Fibroblast of lung (primary cell): ENCODE measurements around the gene VASN. TPM values are rescaled to one million over a fixed set of nuclear protein-coding genes. Genes with fewer than 3 reads are reported as not detected.
A peak's percentile ranks its signal among the peaks of the same experiment; 100 is the strongest.
"Not testable (repeated sequence)": the region's sequence is repeated elsewhere in the genome, so short reads cannot be mapped to it uniquely, and the experiment has no call there.

ENCODE experiments used
- DNase-seq, 2 donors: peaks; one replicate each; pipeline versions ENCODE4 v3.0.0 to v3.0.0-alpha.2; 2010; ENCODE audit warnings: low read depth in 2 of 2
- H2AFZ ChIP-seq: 2 replicates; pipeline ENCODE4 v1.5.1; 2012; ENCODE audit warnings: low read length, control low read depth, inconsistent platforms
- H3K27ac ChIP-seq: 2 replicates; pipeline ENCODE4 v1.5.1; 2011; ENCODE audit warnings: low read length, control low read depth; ENCODE audit not compliant: insufficient read depth
- H3K27me3 ChIP-seq: 2 replicates; pipeline ENCODE4 v1.5.1; 2011; ENCODE audit warnings: mild to moderate bottlenecking, low read length; ENCODE audit not compliant: control insufficient read depth, insufficient read depth
- H3K36me3 ChIP-seq: 2 replicates; pipeline ENCODE4 v1.5.1; 2011; ENCODE audit warnings: low read length; ENCODE audit not compliant: control insufficient read depth, insufficient read depth
- H3K4me1 ChIP-seq: 2 replicates; pipeline ENCODE4 v1.5.1; 2011; ENCODE audit warnings: low read length; ENCODE audit not compliant: control insufficient read depth, insufficient read depth; ENCODE audit errors: extremely low read depth
- H3K4me2 ChIP-seq: 2 replicates; pipeline ENCODE4 v1.5.1; 2011; ENCODE audit warnings: low read length, control low read depth; ENCODE audit not compliant: insufficient read depth; ENCODE audit errors: extremely low read depth
- H3K4me3 ChIP-seq, 4 experiments: fragments of 200-600 bp in 1 of 4; sonication (generic) in 1 of 4; replicated peaks in 1 of 4; 2 replicates each; pipeline ENCODE4 v1.5.1; 2011 to 2016; ENCODE audit warnings: low read length in 4 of 4, low read depth in 3 of 4, mild to moderate bottlenecking in 3 of 4, control low read depth in 2 of 4, inconsistent platforms in 1 of 4, mixed read lengths in 1 of 4; ENCODE audit not compliant: insufficient read depth in 1 of 4; ENCODE audit errors: control extremely low read depth in 1 of 4
- H3K79me2 ChIP-seq: 2 replicates; pipeline ENCODE4 v1.5.1; 2012; ENCODE audit warnings: mild to moderate bottlenecking, low read length, inconsistent platforms; ENCODE audit not compliant: control insufficient read depth, insufficient read depth
- H3K9ac ChIP-seq: 2 replicates; pipeline ENCODE4 v1.5.1; 2011; ENCODE audit warnings: mild to moderate bottlenecking, low read length, control low read depth; ENCODE audit not compliant: insufficient read depth
- H3K9me3 ChIP-seq: 2 replicates; pipeline ENCODE4 v1.5.1; 2012; ENCODE audit warnings: low read depth, low read length; ENCODE audit not compliant: control insufficient read depth, insufficient read depth
- H4K20me1 ChIP-seq: 2 replicates; pipeline ENCODE4 v1.5.1; 2011; ENCODE audit warnings: low read length; ENCODE audit not compliant: control insufficient read depth, insufficient read depth; ENCODE audit errors: extremely low read depth
- CTCF ChIP-seq, 2 donors: IDR thresholded peaks in 1 of 2; conservative IDR thresholded peaks in 1 of 2; 1 replicate in 1 of 2; 2 replicates in 1 of 2; pipeline ENCODE4 v1.5.1; 2011 to 2012; ENCODE audit warnings: low read length in 2 of 2, control low read depth in 1 of 2, inconsistent platforms in 1 of 2, low read depth in 1 of 2, mild to moderate bottlenecking in 1 of 2
- EZH2 ChIP-seq: IDR thresholded peaks from 2 replicates; pipeline ENCODE4 v1.5.1; 2012; ENCODE audit warnings: low read length, control low read depth, mild to moderate bottlenecking; ENCODE audit errors: missing control alignments
- polyA plus RNA-seq, 2 donors: library from polyadenylated mRNA; depleted of rRNA in 1 of 2; stranded (reverse) in 1 of 2; unstranded in 1 of 2; fragments of >200 nt; gene quantifications; 2 replicates each; pipeline ENCODE4 v1.2.1, GENCODE V29; 2011 to 2012; ENCODE audit warnings: missing spikeins in 1 of 2
- total RNA-seq: library from RNA; depleted of rRNA; stranded (reverse); fragments of >200 nt; gene quantifications from 2 replicates; pipeline ENCODE4 v1.2.1, GENCODE V29; 2014

Gene VASN
- total and polyA plus RNA-seq, 2 donors (not counting 1 experiment from before 2014, with no cell fraction given): 61.9 to 79.4 TPM

- Histone ChIP-seq H4K20me1 (no peaks in the 10 kb centered on the region), H3K79me2 (peaks cover 26% of the 10 kb centered on the region), H3K9me3 (no peaks in the 10 kb centered on the region), H3K4me1 (peaks cover 8% of the 10 kb centered on the region), H3K4me3 (no peak overlapping the region), H3K27ac (no peak overlapping the region), H2AFZ (no peak overlapping the region), H3K27me3 (no peaks in the 10 kb centered on the region), H3K9ac (no peak overlapping the region), H3K4me2 (no peak overlapping the region), H3K36me3 (peaks cover 25% of the 10 kb centered on the region)
- DNase-seq: no peak
- TF ChIP-seq EZH2 (no peak), CTCF (conservative IDR thresholded peaks at IDR 0.05 in 1 of 2, IDR thresholded peaks at IDR 0.05 in 1 of 2; ENCODE audit: low read depth in 1 of 2, low read length in 2 of 2) (no peak)
These were observed 30.4 kb upstream of the VASN start for GRCh38 chr16:4341250-4341649.

DNA sequence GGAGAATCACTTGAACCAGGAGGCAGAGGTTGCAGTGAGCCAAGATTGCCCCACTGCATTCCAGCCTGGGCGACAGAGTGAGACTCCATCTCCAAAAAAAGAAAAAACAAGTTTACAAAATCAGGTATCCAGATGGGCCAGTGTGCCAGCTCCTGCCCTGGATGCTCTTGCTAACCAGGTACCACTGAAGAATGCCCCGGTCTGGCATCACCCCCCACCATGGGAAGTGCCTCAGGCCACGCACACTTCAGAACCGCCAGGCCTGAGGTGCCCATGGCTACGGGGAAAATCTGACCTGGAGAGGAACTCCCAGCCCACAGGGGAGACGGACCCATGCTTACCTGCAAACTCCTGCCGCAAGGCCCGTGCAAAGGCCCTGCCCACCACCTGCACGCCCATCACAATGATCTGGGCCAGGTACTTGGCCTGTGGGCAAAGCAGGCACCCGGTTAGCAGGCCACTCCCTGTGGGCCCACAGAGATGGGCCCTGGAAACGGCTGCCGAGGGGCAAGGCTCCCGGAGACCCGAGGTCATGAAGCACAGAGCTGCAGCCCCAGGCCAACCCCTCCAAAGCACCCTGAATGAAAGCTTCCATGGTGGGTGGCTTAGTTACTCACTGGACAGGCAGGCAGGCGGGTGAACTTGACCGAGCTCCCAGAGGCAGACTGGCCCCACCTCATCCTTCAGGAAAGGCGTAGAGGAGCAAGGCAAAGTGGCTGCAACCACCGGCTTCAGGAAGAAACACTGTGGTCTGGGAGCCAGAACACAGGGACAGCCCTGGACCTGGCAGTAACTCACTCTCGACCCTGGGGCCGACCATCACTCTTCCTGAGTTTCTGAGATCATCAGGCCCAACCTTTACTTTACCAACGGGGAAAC, 28.5 kb upstream of the VASN start:
- DNase-seq: no peak
- H3K4me1 ChIP-seq: peaks cover 8% of the 10 kb centered on the region
- TF ChIP-seq CTCF (conservative IDR thresholded peaks at IDR 0.05 in 1 of 2, IDR thresholded peaks at IDR 0.05 in 1 of 2; ENCODE audit: low read depth in 1 of 2, low read length in 2 of 2) (no peak), EZH2 (no peak)
- H3K79me2 ChIP-seq: peaks cover 40% of the 10 kb centered on the region
- peaks cover 16% of the 10 kb centered on the region for H3K36me3 ChIP-seq
- H3K4me3 ChIP-seq: no peak overlapping the region
- H3K27me3 ChIP-seq: no peaks in the 10 kb centered on the region
- no peak overlapping the region for H3K4me2 ChIP-seq
- no peak overlapping the region for H3K27ac ChIP-seq
- H3K9ac ChIP-seq: no peak overlapping the region
- H4K20me1 ChIP-seq: no peaks in the 10 kb centered on the region
- no peaks in the 10 kb centered on the region for H3K9me3 ChIP-seq
- H2AFZ ChIP-seq: no peak overlapping the region

DNA sequence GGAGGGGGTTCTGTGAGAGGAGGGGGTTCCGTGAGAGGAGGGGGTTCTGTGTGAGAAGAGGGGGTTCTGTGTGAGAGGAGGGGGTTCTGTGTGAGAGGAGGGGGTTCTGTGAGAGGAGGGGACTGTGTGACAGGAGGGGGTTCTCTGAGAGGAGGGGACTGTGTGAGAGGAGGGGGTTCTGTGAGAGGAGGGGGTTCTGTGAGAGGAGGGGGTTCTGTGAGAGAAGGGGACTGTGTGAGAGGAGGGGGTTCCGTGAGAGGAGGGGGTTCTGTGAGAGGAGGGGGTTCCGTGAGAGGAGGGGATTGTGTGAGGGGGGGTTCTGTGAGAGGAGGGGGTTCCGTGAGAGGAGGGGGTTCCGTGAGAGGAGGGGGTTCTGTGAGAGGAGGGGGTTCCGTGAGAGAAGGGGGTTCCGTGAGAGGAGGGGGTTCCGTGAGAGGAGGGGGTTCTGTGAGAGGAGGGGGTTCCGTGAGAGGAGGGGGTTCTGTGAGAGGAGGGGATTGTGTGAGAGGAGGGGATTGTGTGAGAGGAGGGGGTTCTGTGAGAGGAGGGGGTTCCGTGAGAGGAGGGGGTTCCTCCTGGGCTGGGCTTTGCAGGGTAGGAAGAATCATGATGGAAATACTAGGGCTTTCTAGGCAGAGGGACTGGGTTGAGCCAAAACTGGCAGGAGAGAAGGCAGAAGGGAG, 27.2 kb upstream of the VASN start:
- H3K27me3 ChIP-seq, H3K9ac ChIP-seq, H3K9me3 ChIP-seq, H2AFZ ChIP-seq, H3K27ac ChIP-seq, H4K20me1 ChIP-seq, H3K4me3 ChIP-seq, H3K4me1 ChIP-seq, H3K4me2 ChIP-seq: not testable (repeated sequence)
- Histone ChIP-seq H3K79me2 (peaks cover 47% of the 10 kb centered on the region), H3K36me3 (peaks cover 13% of the 10 kb centered on the region)
- DNase-seq: peak in 1 of 2 donors; percentile 27
